ENCODE measurements around the gene UACA.

DNA sequence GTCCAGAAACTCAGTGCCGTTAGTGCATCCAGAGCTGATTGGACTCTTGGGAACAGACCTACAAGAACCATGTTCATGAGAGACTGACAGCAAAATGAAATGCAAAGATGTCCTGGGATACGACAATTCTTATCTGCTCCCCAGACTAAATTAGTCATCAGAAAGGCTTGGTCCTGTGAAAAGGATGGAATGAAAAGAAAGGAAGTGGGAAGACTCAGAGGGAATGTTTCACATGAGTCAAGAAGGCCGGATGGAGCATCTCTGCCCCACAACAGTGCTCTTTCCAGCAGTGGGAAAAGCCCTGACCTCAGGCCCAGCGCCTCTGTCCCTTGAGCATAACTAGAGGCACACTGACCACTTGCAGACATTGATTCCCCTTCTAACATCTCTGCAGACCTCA, 39.3 kb upstream of the UACA start:
- TF ChIP-seq, protein P1, sequence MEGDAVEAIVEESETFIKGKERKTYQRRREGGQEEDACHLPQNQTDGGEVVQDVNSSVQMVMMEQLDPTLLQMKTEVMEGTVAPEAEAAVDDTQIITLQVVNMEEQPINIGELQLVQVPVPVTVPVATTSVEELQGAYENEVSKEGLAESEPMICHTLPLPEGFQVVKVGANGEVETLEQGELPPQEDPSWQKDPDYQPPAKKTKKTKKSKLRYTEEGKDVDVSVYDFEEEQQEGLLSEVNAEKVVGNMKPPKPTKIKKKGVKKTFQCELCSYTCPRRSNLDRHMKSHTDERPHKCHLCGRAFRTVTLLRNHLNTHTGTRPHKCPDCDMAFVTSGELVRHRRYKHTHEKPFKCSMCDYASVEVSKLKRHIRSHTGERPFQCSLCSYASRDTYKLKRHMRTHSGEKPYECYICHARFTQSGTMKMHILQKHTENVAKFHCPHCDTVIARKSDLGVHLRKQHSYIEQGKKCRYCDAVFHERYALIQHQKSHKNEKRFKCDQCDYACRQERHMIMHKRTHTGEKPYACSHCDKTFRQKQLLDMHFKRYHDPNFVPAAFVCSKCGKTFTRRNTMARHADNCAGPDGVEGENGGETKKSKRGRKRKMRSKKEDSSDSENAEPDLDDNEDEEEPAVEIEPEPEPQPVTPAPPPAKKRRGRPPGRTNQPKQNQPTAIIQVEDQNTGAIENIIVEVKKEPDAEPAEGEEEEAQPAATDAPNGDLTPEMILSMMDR (IDR thresholded peaks at IDR 0.05; ENCODE audit: insufficient read depth, low read length) = no peak
- TF ChIP-seq GABPA (IDR thresholded peaks at IDR 0.05; ENCODE audit: low read depth) = no peak
- TF ChIP-seq POLR2AphosphoS5 (IDR thresholded peaks at IDR 0.05; ENCODE audit: low read depth) = no peak
- no peak for TF ChIP-seq SPI1 (IDR thresholded peaks at IDR 0.05; ENCODE audit: borderline replicate concordance, low read depth)
- TF ChIP-seq REST (IDR thresholded peaks at IDR 0.05; ENCODE audit: insufficient replicate concordance, low read depth) = no peak
